Uterus (tissue), 4 donors: ENCODE results near the gene OXGR1. TPM values are rescaled to one million over a fixed set of nuclear protein-coding genes. Genes with fewer than 3 reads are reported as not detected.

Experiments
- DNase-seq, 2 donors: peaks; one replicate each; pipeline ENCODE4 v3.0.0-alpha.2; 2019 to 2020
- H3K27ac ChIP-seq, 2 donors: fragments of 200-600 bp; sonication (generic); 1 replicate in 1 of 2; 2 replicates in 1 of 2; pipeline ENCODE4 v1.5.1; 2016 to 2018
- H3K27me3 ChIP-seq, 2 donors: fragments of 200-600 bp; sonication (generic); one replicate each; pipeline ENCODE4 v1.5.1; 2018 to 2019; ENCODE audit warnings: control low read depth in 1 of 2
- H3K36me3 ChIP-seq, 2 donors: fragments of 200-600 bp; sonication (generic); one replicate each; pipeline ENCODE4 v1.5.1; 2019; ENCODE audit warnings: control low read depth in 1 of 2
- H3K4me1 ChIP-seq, 2 donors: fragments of 200-600 bp; sonication (generic); one replicate each; pipeline ENCODE4 v1.5.1; 2018 to 2019; ENCODE audit warnings: control low read depth in 1 of 2
- H3K4me3 ChIP-seq, 2 donors: fragments of 200-600 bp; sonication (generic); 1 replicate in 1 of 2; 2 replicates in 1 of 2; pipeline ENCODE4 v1.5.1; 2018 to 2019; ENCODE audit warnings: mild to moderate bottlenecking in 1 of 2
- H3K9me3 ChIP-seq, 2 donors: fragments of 200-600 bp; sonication (generic); one replicate each; pipeline ENCODE4 v1.5.1; 2019; ENCODE audit warnings: control low read depth in 1 of 2
- POLR2A ChIP-seq, 2 donors: fragments of 450-650 bp; IDR thresholded peaks; one replicate each; pipeline ENCODE4 v1.6.1; 2016; ENCODE audit warnings: antibody characterized with exemption in 2 of 2, mild to moderate bottlenecking in 1 of 2, moderate library complexity in 1 of 2
- intact Hi-C: fragments of 100-400 bp; cut with DNase I; formaldehyde crosslinking; loops from one replicate; pipeline ENCODE4 v1.15.1; 2023; ENCODE audit warnings: low total_unique reads
- total RNA-seq, 4 donors: library from RNA; depleted of rRNA in 3 of 4; stranded (reverse); fragments of >200 nt in 3 of 4; gene quantifications; one replicate each; pipeline versions ENCODE4 v1.1.0 to v1.2.4, GENCODE V29; 2014 to 2023
- TF ChIP-seq, protein P1 (sequence below), 4 experiments: fragments of 200-600 bp in 2 of 4; fragments of 450-650 bp in 2 of 4; sonication (generic) in 2 of 4; IDR thresholded peaks; one replicate each; pipeline ENCODE4 v1.5.1; 2016 to 2019; ENCODE audit warnings: antibody characterized with exemption in 4 of 4, mild to moderate bottlenecking in 2 of 4, moderate library complexity in 1 of 4
- donor health status: DM: yes; HTN: yes; CAD: no.

The OXGR1 gene
- total RNA-seq, 4 donors from 2014 or later: 0.62 to 0.91 TPM; not detected in 2

DNA sequence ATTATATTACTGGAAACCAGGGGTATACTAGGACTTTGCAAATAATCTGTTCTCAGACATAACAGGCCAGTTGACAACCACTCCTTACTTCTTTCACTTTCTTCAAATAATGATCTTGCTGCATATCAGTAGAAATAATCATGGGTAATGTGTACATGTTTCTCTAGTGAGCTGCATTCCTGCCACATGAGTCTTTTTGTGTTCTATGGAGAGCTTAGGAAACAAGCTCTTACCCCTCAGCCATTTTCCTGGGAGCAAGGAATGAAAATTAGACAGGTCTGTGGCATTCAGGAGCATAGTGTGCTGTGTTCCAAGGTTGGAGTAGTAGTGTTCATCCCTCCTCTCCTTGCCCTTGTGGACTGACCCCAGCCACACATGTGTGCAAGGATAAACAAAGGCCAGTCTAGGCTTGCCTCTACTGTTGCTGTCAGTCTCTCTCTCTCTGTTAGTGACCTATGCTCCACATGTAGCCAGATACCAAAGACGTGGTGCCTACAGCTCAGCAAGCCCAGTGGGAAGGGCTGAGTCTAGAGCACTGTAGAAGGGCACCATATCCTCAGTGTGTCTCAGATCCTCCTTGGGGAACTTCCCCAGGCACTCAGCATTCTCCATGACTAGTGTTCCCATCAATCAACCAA, 11.5 kb upstream of the OXGR1 start:
- Histone ChIP-seq H3K4me3 (no peak overlapping the region), H3K4me1 (no peaks in the 10 kb centered on the region), H3K9me3 (no peaks in the 10 kb centered on the region), H3K27ac (no peak overlapping the region), H3K27me3 (no peaks in the 10 kb centered on the region), H3K36me3 (no peaks in the 10 kb centered on the region)
- DNase-seq: no peak
- TF ChIP-seq, protein P1, sequence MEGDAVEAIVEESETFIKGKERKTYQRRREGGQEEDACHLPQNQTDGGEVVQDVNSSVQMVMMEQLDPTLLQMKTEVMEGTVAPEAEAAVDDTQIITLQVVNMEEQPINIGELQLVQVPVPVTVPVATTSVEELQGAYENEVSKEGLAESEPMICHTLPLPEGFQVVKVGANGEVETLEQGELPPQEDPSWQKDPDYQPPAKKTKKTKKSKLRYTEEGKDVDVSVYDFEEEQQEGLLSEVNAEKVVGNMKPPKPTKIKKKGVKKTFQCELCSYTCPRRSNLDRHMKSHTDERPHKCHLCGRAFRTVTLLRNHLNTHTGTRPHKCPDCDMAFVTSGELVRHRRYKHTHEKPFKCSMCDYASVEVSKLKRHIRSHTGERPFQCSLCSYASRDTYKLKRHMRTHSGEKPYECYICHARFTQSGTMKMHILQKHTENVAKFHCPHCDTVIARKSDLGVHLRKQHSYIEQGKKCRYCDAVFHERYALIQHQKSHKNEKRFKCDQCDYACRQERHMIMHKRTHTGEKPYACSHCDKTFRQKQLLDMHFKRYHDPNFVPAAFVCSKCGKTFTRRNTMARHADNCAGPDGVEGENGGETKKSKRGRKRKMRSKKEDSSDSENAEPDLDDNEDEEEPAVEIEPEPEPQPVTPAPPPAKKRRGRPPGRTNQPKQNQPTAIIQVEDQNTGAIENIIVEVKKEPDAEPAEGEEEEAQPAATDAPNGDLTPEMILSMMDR (IDR thresholded peaks at IDR 0.05): no peak
- TF ChIP-seq POLR2A (IDR thresholded peaks at IDR 0.05): no peak
- intact Hi-C loops: no loop called here

DNA sequence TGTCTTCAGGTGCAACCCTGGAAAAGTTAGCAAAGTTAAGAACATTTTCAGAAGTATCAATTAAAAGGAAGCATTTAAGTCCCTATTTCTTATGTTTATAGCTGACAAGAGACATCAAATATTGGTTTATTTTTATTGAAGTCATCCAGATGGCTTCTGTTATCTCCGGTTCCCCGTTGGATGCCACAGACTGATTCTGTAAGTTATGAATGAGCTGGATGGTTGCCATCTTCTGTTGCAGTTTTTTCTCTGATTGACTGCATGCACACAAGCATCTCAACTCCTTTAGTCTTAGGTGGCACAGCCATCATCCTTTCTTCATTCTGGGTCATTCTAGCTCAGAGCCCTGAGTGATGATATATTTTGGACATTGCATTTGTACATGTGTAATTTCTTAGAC, 10.6 kb upstream of the OXGR1 start:
- TF ChIP-seq, protein P1 (IDR thresholded peaks at IDR 0.05): no peak
- TF ChIP-seq POLR2A (IDR thresholded peaks at IDR 0.05): no peak
- intact Hi-C loops: no loop called here
- DNase-seq: no peak

DNA sequence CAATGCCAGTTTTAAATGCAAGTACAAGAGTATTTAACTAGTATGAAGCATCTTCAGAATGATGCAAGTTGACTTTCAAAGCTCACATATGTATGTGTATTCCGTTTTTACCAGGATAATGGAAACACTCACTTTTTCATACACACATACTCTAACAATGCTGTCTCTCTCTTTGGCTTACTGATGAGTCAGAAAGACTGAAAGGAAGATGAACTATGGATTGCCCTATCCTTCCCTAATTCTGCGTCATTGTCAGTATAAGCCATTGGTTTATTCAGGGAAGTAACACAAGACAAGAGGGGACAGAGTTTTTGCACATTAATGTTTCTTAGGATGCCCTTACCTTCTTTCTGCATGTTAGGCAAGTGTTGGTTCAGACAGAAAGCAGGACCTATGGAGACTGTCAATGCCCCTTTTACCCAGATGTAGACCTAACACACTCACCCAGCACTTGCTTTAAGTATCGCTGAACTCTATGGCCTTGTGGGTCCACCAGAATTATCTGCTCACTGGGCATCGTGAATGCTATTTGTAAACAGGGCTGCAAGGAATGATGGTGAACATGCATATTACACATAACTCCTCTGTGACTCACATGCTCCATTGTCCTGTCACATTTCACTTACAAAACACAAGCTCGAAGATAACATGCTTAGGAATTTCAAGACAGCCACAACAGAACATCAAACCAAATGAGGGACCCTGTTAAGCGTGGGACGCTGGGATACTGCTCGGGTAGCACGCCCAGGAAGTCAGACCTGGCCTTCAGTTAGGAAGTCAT, 10.0 kb upstream of the OXGR1 start:
- DNase-seq: no peak
- H3K4me3 ChIP-seq: no peak overlapping the region
- H3K27me3 ChIP-seq: no peaks in the 10 kb centered on the region
- TF ChIP-seq, protein P1 (IDR thresholded peaks at IDR 0.05): no peak
- TF ChIP-seq POLR2A (IDR thresholded peaks at IDR 0.05): no peak
- no peaks in the 10 kb centered on the region for H3K4me1 ChIP-seq
- H3K9me3 ChIP-seq: no peaks in the 10 kb centered on the region
- intact Hi-C loops: no loop called here
- H3K27ac ChIP-seq: no peak overlapping the region
- H3K36me3 ChIP-seq: no peaks in the 10 kb centered on the region

More for the DNA sequence above, 10.6 kb upstream of the OXGR1 start:
- H3K27me3 ChIP-seq: no peaks in the 10 kb centered on the region
- no peak overlapping the region for H3K27ac ChIP-seq
- no peaks in the 10 kb centered on the region for H3K9me3 ChIP-seq
- H3K36me3 ChIP-seq: no peaks in the 10 kb centered on the region
- no peaks in the 10 kb centered on the region for H3K4me1 ChIP-seq
- no peak overlapping the region for H3K4me3 ChIP-seq

DNA sequence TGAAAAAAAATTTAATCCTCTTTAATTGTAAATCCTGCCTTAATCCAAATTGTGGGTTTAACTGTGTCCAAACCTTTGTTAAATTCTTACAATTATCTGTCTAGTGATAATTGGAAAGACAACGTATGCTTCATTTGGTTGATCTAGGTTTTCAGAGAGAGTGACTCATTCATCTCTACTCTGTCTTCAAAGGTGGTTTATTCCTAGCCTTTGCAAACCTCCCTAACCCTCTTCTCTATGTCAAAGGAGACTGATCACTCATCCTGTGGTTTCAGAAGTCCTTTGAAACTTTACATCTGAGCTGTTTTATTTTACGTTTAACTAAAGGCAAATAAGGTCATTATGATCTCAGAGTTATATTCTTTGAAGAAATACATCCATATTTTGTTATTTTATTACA, 8.8 kb upstream of the OXGR1 start:
- Histone ChIP-seq H3K4me3 (no peak overlapping the region), H3K9me3 (no peaks in the 10 kb centered on the region), H3K4me1 (no peaks in the 10 kb centered on the region), H3K27me3 (no peaks in the 10 kb centered on the region), H3K36me3 (no peaks in the 10 kb centered on the region), H3K27ac (no peak overlapping the region)
- no peak for DNase-seq
- TF ChIP-seq, protein P1 (IDR thresholded peaks at IDR 0.05): no peak
- no peak for TF ChIP-seq POLR2A (IDR thresholded peaks at IDR 0.05)
- intact Hi-C loops: no loop called here

DNA sequence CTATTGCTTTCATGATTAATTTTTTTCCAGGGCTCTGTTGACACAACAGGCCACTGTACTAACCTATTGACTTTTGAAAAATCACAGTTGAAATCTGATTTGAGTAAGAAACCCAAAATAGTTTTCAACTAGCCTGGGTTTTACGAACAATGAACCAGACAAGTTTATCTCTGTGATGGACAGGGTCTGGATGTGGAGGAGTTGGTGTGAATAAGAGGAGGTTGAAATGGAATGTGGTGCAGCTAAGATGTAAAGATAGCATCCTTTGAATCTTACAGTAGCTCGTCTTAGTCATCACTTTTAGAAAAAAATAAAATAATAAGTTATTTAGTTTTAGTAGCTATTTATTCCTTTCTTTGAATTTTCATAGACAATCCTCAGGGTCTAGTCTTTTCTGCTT, 8.3 kb upstream of the OXGR1 start:
- H3K4me3 ChIP-seq: no peak overlapping the region
- no peaks in the 10 kb centered on the region for H3K9me3 ChIP-seq
- no peak for DNase-seq
- no peak overlapping the region for H3K27ac ChIP-seq
- intact Hi-C loops: no loop called here
- H3K27me3 ChIP-seq: no peaks in the 10 kb centered on the region
- no peaks in the 10 kb centered on the region for H3K4me1 ChIP-seq
- no peaks in the 10 kb centered on the region for H3K36me3 ChIP-seq
- TF ChIP-seq, protein P1 (IDR thresholded peaks at IDR 0.05): no peak
- TF ChIP-seq POLR2A (IDR thresholded peaks at IDR 0.05): no peak
